ENCODE data around the gene PPP3CA. TPM values are rescaled to one million over a fixed set of nuclear protein-coding genes. Genes with fewer than 3 reads are reported as not detected.

Gene PPP3CA
- total and polyA plus RNA-seq, 2 of the 8 experiments (the other 6 are each of a cell fraction or from before 2014, with no cell fraction given), result 7.9 to 35.0 TPM

GRCh38 chr4:101152521-101152920 is 194.8 kb downstream of the PPP3CA start (continued):
- TF ChIP-seq CHD7 (IDR thresholded peaks at IDR 0.05; ENCODE audit: insufficient replicate concordance, low read length), result no peak
- no peak for TF ChIP-seq MAFK (IDR thresholded peaks at IDR 0.05; ENCODE audit: low read depth, low read length)
- no peak for TF ChIP-seq SRF (IDR thresholded peaks at IDR 0.05; ENCODE audit: low read depth, low read length)
- TF ChIP-seq CREB1 (IDR thresholded peaks at IDR 0.05), result no peak
- no peak for TF ChIP-seq FOSL1 (IDR thresholded peaks at IDR 0.05; ENCODE audit: insufficient read depth, low read depth, low read length)
- TF ChIP-seq GTF2F1 (IDR thresholded peaks at IDR 0.05; ENCODE audit: borderline replicate concordance, low read depth, low read length), result no peak
- no peak for TF ChIP-seq ZNF274 (IDR thresholded peaks at IDR 0.05; ENCODE audit: borderline replicate concordance, extremely low read depth, low read length)
- no peak for TF ChIP-seq KDM4A (IDR thresholded peaks at IDR 0.05; ENCODE audit: low read depth, low read length, severe bottlenecking)
- no peak for TF ChIP-seq PHF8 (conservative IDR thresholded peaks at IDR 0.05; ENCODE audit: low read depth, low read length)
- TF ChIP-seq CHD2 (IDR thresholded peaks at IDR 0.05; ENCODE audit: low read length), result no peak
- no peak for TF ChIP-seq RNF2 (IDR thresholded peaks at IDR 0.05; ENCODE audit: borderline replicate concordance, low read depth, low read length, missing control alignments, poor library complexity, severe bottlenecking)
- TF ChIP-seq SUZ12 (IDR thresholded peaks at IDR 0.05; ENCODE audit: low read length), result no peak

All from H1 (cell line).